Putamen (tissue), 1 donor: ENCODE measurements around the gene TK1.
"Not testable (repeated sequence)": the region's sequence is repeated elsewhere in the genome, so short reads cannot be mapped to it uniquely, and the experiment has no call there.

Experiments
- DNase-seq: peaks from one replicate; pipeline ENCODE4 v3.0.0-alpha.2; 2016; ENCODE audit warnings: low spot score

Gene TK1

GRCh38 chr17:78148286-78149016 is 38.4 kb downstream of the TK1 start:
- no peak for DNase-seq

GRCh38 chr17:78147315-78147998 is 39.4 kb downstream of the TK1 start:
- no peak for DNase-seq

- DNase-seq, result no peak
Observed at GRCh38 chr17:78146881-78147280, 40.0 kb downstream of the TK1 start.

- no peak for DNase-seq
Observed at GRCh38 chr17:78146471-78146869, 40.4 kb downstream of the TK1 start.

- no peak for DNase-seq
Observed at GRCh38 chr17:78144736-78145641, 41.9 kb downstream of the TK1 start.

- peak; percentile 77 for DNase-seq
Observed at GRCh38 chr17:78144147-78144719, 42.6 kb downstream of the TK1 start.

GRCh38 chr17:78143214-78144146 is 43.4 kb downstream of the TK1 start:
- no peak for DNase-seq

- DNase-seq, result no peak
Observed at GRCh38 chr17:78142119-78142861, 44.6 kb downstream of the TK1 start.

- DNase-seq, result no peak
Observed at GRCh38 chr17:78141437-78142118, 45.3 kb downstream of the TK1 start.

GRCh38 chr17:78140169-78141051 is 46.4 kb downstream of the TK1 start:
- no peak for DNase-seq

- DNase-seq, result not testable (repeated sequence)
Observed at GRCh38 chr17:78139861-78140168, 47.0 kb downstream of the TK1 start.

- no peak for DNase-seq
Observed at GRCh38 chr17:78138204-78139060, 48.4 kb downstream of the TK1 start.

- no peak for DNase-seq
Observed at GRCh38 chr17:78137392-78138203, 49.3 kb downstream of the TK1 start.

GRCh38 chr17:78135858-78136500 is 50.9 kb downstream of the TK1 start:
- DNase-seq, result no peak

- DNase-seq, result no peak
Observed at GRCh38 chr17:78134899-78135385, 51.9 kb downstream of the TK1 start.
